Muscle layer of colon (tissue), 2 donors: Measurements from ENCODE around the gene CLIP4.
"Not testable (repeated sequence)": the region's sequence is repeated elsewhere in the genome, so short reads cannot be mapped to it uniquely, and the experiment has no call there.

Source experiments
- H3K27ac ChIP-seq: one replicate; pipeline ENCODE4 v1.7.0; 2013; ENCODE audit warnings: low read depth, mild to moderate bottlenecking, low read length, moderate library complexity
- H3K27me3 ChIP-seq, 2 donors: one replicate each; pipeline ENCODE4 v1.7.0; 2013; ENCODE audit warnings: low read length in 2 of 2, mild to moderate bottlenecking in 2 of 2; ENCODE audit not compliant: insufficient read depth in 2 of 2, control insufficient read depth in 1 of 2
- H3K36me3 ChIP-seq: one replicate; pipeline ENCODE4 v1.7.0; 2013; ENCODE audit warnings: mild to moderate bottlenecking, low read length; ENCODE audit not compliant: insufficient read depth
- H3K4me1 ChIP-seq: one replicate; pipeline ENCODE4 v1.7.0; 2013; ENCODE audit warnings: mild to moderate bottlenecking, low read length; ENCODE audit not compliant: insufficient read depth
- H3K4me3 ChIP-seq, 2 donors: one replicate each; pipeline ENCODE4 v1.7.0; 2013; ENCODE audit warnings: low read length in 2 of 2, low read depth in 1 of 2, mild to moderate bottlenecking in 1 of 2, moderate library complexity in 1 of 2
- H3K9ac ChIP-seq: one replicate; pipeline ENCODE4 v1.7.0; 2013; ENCODE audit warnings: low read length
- H3K9me3 ChIP-seq: one replicate; pipeline ENCODE4 v1.7.0; 2013; ENCODE audit warnings: mild to moderate bottlenecking, low read length
- donor health status: abdominal sarcoma.
- donor health status: Adenocarcinoma of cecum.

CLIP4 gene

GRCh38 chr2:29106256-29106655 lies 9.0 kb upstream of the CLIP4 start:
- Histone ChIP-seq H3K4me3 (no peak overlapping the region), H3K4me1 (no peaks in the 10 kb centered on the region), H3K9ac (no peak overlapping the region), H3K27me3 (no peaks in the 10 kb centered on the region), H3K36me3 (no peaks in the 10 kb centered on the region), H3K9me3 (no peaks in the 10 kb centered on the region), H3K27ac (no peak overlapping the region)

GRCh38 chr2:29106980-29107388 lies 8.2 kb upstream of the CLIP4 start:
- Histone ChIP-seq H3K27ac (no peak overlapping the region), H3K36me3 (no peaks in the 10 kb centered on the region), H3K4me3 (no peak overlapping the region), H3K9ac (no peak overlapping the region), H3K27me3 (no peaks in the 10 kb centered on the region), H3K4me1 (no peaks in the 10 kb centered on the region), H3K9me3 (no peaks in the 10 kb centered on the region)

- not testable (repeated sequence) for H3K9ac ChIP-seq, H3K27me3 ChIP-seq, H3K9me3 ChIP-seq, H3K4me3 ChIP-seq, H3K36me3 ChIP-seq, H3K27ac ChIP-seq, H3K4me1 ChIP-seq
These were observed 7.7 kb upstream of the CLIP4 start for GRCh38 chr2:29107547-29107946.

- Histone ChIP-seq H3K27ac (no peak overlapping the region), H3K4me1 (no peaks in the 10 kb centered on the region), H3K9ac (no peak overlapping the region), H3K4me3 (no peak overlapping the region), H3K36me3 (no peaks in the 10 kb centered on the region), H3K27me3 (no peaks in the 10 kb centered on the region), H3K9me3 (no peaks in the 10 kb centered on the region)
These were observed 7.0 kb upstream of the CLIP4 start for GRCh38 chr2:29108225-29108624.

- no peak overlapping the region for H3K4me3 ChIP-seq
- no peak overlapping the region for H3K27ac ChIP-seq
- no peaks in the 10 kb centered on the region for H3K36me3 ChIP-seq
- no peak overlapping the region for H3K9ac ChIP-seq
- H3K27me3 ChIP-seq: no peaks in the 10 kb centered on the region
- no peaks in the 10 kb centered on the region for H3K9me3 ChIP-seq
- no peaks in the 10 kb centered on the region for H3K4me1 ChIP-seq
These were observed 6.0 kb upstream of the CLIP4 start for GRCh38 chr2:29109246-29109645.

- Histone ChIP-seq H3K36me3 (no peaks in the 10 kb centered on the region), H3K9me3 (no peaks in the 10 kb centered on the region), H3K27me3 (no peaks in the 10 kb centered on the region), H3K27ac (no peak overlapping the region), H3K4me1 (peaks cover 5% of the 10 kb centered on the region), H3K9ac (no peak overlapping the region), H3K4me3 (no peak overlapping the region)
These were observed 4.2 kb upstream of the CLIP4 start for GRCh38 chr2:29110916-29111535.

GRCh38 chr2:29112379-29112778 lies 2.8 kb upstream of the CLIP4 start:
- peaks cover 14% of the 10 kb centered on the region for H3K4me1 ChIP-seq

GRCh38 chr2:29113027-29113686 lies 2.1 kb upstream of the CLIP4 start:
- H3K9ac ChIP-seq: no peak overlapping the region
- no peaks in the 10 kb centered on the region for H3K36me3 ChIP-seq
- H3K4me3 ChIP-seq: no peak overlapping the region
- H3K27me3 ChIP-seq: no peaks in the 10 kb centered on the region
- no peak overlapping the region for H3K27ac ChIP-seq
- no peaks in the 10 kb centered on the region for H3K9me3 ChIP-seq
- H3K4me1 ChIP-seq: peaks cover 22% of the 10 kb centered on the region

More at GRCh38 chr2:29112379-29112778, 2.8 kb upstream of the CLIP4 start:
- Histone ChIP-seq H3K27me3 (no peaks in the 10 kb centered on the region), H3K4me3 (no peak overlapping the region), H3K27ac (no peak overlapping the region), H3K9ac (no peak overlapping the region), H3K36me3 (no peaks in the 10 kb centered on the region), H3K9me3 (no peaks in the 10 kb centered on the region)

GRCh38 chr2:29113891-29114321 lies 1.3 kb upstream of the CLIP4 start:
- Histone ChIP-seq H3K4me1 (peaks cover 24% of the 10 kb centered on the region), H3K9me3 (no peaks in the 10 kb centered on the region), H3K27me3 (no peaks in the 10 kb centered on the region), H3K27ac (no peak overlapping the region), H3K9ac (no peak overlapping the region), H3K36me3 (no peaks in the 10 kb centered on the region), H3K4me3 (no peak overlapping the region)

GRCh38 chr2:29114586-29114945 lies 649 bp upstream of the CLIP4 start:
- no peaks in the 10 kb centered on the region for H3K27me3 ChIP-seq
- peak overlapping the region; percentile 77 for H3K27ac ChIP-seq
- H3K36me3 ChIP-seq: no peaks in the 10 kb centered on the region
- H3K9me3 ChIP-seq: no peaks in the 10 kb centered on the region
- H3K4me1 ChIP-seq: peaks cover 24% of the 10 kb centered on the region
- H3K9ac ChIP-seq: peak overlapping the region; percentile 39
- H3K4me3 ChIP-seq: peak overlapping the region in 1 of 2 donors; percentile 58

- Histone ChIP-seq H3K27me3 (no peaks in the 10 kb centered on the region), H3K9me3 (no peaks in the 10 kb centered on the region), H3K9ac (peak overlapping the region; percentile 80), H3K4me1 (peaks cover 24% of the 10 kb centered on the region), H3K27ac (peak overlapping the region; percentile 90), H3K36me3 (no peaks in the 10 kb centered on the region), H3K4me3 (peak overlapping the region; percentile 69 to 88)
These were observed 874 bp downstream of the CLIP4 start for GRCh38 chr2:29115797-29116781.
